Brain microvascular endothelial cell (primary cell): Measurements from ENCODE around the gene NTN3.

ENCODE experiments used
- DNase-seq: peaks from one replicate; pipeline ENCODE4 v3.0.0-alpha.2; 2020
- H3K27ac ChIP-seq: fragments of 250-450 bp; sonication (Bioruptor Pico); 2 replicates; pipeline ENCODE4 v1.5.1; 2020; ENCODE audit warnings: mild to moderate bottlenecking, moderate library complexity
- H3K27me3 ChIP-seq: fragments of 250-450 bp; sonication (Bioruptor Pico); replicated peaks from 2 replicates; pipeline ENCODE4 v1.5.1; 2020; ENCODE audit warnings: mild to moderate bottlenecking
- H3K36me3 ChIP-seq: fragments of 250-450 bp; sonication (Bioruptor Pico); replicated peaks from 2 replicates; pipeline ENCODE4 v1.5.1; 2020; ENCODE audit warnings: mild to moderate bottlenecking
- H3K4me3 ChIP-seq: 2 replicates; pipeline ENCODE4 v1.5.1; 2011; ENCODE audit warnings: low read depth, mild to moderate bottlenecking, control low read depth, low read length, moderate library complexity
- CTCF ChIP-seq: IDR thresholded peaks from 2 replicates; pipeline ENCODE4 v1.5.1; 2011; ENCODE audit warnings: low read depth, mild to moderate bottlenecking, moderate library complexity, low read length, control low read depth, inconsistent platforms; ENCODE audit errors: missing control alignments
- in situ Hi-C: cut with HindIII; loops from 2 replicates; pipeline ENCODE4 v1.10.0; 2017; ENCODE audit warnings: low sequenced_read_pairs, low pct_ligation_motif_present

Gene NTN3

DNA sequence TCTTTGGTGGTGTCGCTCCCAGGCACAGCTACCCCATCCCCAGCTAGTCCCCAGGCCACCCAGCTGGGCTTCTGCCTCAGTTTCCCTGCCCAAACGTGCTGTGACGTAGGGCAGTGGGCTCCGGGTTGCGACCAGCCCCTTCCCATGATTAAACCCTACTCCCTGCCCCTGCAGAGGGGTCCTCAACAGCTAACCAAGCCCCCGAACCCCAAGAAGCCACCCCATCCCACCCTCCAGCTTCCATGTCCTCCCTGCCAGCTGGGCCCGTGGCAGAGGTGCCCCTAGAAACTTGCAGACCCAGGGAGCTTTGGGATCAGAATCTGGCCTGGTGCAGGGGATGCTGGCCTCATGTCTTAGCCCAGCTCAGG lies 879 bp upstream of the NTN3 start:
- in situ Hi-C loops = no loop called here
- no peak for TF ChIP-seq CTCF
- no peak for DNase-seq
- Histone ChIP-seq H3K36me3 (no peaks in the 10 kb centered on the region), H3K4me3 (no peak overlapping the region), H3K27ac (no peak overlapping the region), H3K27me3 (no peaks in the 10 kb centered on the region)

DNA sequence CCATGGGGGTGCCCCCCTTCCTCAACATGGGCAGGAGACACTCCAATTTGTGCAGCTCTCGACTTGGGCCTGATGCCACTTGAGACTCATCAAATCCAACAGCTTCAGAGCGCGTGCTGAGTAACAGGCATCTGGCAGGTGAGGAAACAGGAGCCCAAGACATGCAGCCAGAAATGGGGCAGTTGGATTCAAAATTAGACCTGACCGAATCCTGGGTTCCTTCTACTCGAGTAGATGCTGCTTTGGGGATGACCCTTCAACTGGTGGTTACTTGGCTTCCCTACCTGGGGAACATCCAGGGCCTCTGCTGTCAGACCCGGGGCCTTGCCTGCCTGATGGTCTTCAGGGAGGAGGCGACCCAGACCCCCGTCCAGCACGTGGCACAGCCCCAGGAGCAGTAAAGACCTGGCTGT lies 488 bp upstream of the NTN3 start:
- no peak for DNase-seq
- Histone ChIP-seq H3K27ac (no peak overlapping the region), H3K27me3 (no peaks in the 10 kb centered on the region), H3K36me3 (no peaks in the 10 kb centered on the region), H3K4me3 (no peak overlapping the region)
- no peak for TF ChIP-seq CTCF
- in situ Hi-C loops = no loop called here

DNA sequence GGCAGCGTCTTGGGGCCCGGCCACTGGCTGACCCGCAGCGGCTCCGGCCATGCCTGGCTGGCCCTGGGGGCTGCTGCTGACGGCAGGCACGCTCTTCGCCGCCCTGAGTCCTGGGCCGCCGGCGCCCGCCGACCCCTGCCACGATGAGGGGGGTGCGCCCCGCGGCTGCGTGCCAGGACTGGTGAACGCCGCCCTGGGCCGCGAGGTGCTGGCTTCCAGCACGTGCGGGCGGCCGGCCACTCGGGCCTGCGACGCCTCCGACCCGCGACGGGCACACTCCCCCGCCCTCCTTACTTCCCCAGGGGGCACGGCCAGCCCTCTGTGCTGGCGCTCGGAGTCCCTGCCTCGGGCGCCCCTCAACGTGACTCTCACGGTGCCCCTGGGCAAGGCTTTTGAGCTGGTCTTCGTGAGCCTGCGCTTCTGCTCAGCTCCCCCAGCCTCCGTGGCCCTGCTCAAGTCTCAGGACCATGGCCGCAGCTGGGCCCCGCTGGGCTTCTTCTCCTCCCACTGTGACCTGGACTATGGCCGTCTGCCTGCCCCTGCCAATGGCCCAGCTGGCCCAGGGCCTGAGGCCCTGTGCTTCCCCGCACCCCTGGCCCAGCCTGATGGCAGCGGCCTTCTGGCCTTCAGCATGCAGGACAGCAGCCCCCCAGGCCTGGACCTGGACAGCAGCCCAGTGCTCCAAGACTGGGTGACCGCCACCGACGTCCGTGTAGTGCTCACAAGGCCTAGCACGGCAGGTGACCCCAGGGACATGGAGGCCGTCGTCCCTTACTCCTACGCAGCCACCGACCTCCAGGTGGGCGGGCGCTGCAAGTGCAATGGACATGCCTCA lies 773 bp downstream of the NTN3 start:
- in situ Hi-C loops = no loop called here
- Histone ChIP-seq H3K27me3 (no peaks in the 10 kb centered on the region), H3K36me3 (no peaks in the 10 kb centered on the region), H3K4me3 (no peak overlapping the region), H3K27ac (no peak overlapping the region)
- no peak for TF ChIP-seq CTCF
- DNase-seq = no peak

- in situ Hi-C loops = no loop called here
- TF ChIP-seq CTCF = no peak
Observed at GRCh38 chr16:2472488-2472864, 1.4 kb downstream of the NTN3 start.

GRCh38 chr16:2472885-2473445 lies 1.9 kb downstream of the NTN3 start:
- no peak for TF ChIP-seq CTCF
- DNase-seq = no peak
- Histone ChIP-seq H3K27ac (no peak overlapping the region), H3K4me3 (no peak overlapping the region), H3K36me3 (no peaks in the 10 kb centered on the region), H3K27me3 (no peaks in the 10 kb centered on the region)
- in situ Hi-C loops = no loop called here

More at GRCh38 chr16:2472488-2472864, 1.4 kb downstream of the NTN3 start:
- Histone ChIP-seq H3K27me3 (no peaks in the 10 kb centered on the region), H3K27ac (no peak overlapping the region), H3K36me3 (no peaks in the 10 kb centered on the region), H3K4me3 (no peak overlapping the region)
- no peak for DNase-seq
